GM19023 (cell line): ENCODE results near the gene TMEM43.
A peak's percentile ranks its signal among the peaks of the same experiment; 100 is the strongest.

Experiments
- ATAC-seq: cut with Tn5 transposase; IDR thresholded peaks from one replicate; pipeline ENCODE4 v1.9.1; 2021; ENCODE audit warnings: mild to moderate bottlenecking, moderate library complexity; ENCODE audit not compliant: unreplicated experiment

TMEM43 gene

DNA sequence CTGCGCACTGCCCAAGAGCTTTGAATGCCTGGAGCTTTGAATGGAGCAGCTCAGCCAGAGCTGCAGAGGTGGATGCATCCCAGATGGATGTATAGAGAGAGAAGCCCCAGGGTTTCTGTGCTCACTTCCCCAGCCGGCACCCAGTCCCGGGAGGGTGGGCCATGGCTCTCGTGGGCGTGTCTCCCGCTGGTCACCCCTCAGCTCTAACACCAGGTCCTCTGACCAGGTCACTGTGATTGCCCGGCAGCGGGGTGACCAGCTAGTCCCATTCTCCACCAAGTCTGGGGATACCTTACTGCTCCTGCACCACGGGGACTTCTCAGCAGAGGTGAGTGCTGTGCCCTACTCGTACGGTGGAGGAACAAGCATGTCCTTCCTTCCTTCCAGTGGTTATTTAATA lies 10.7 kb downstream of the TMEM43 start:
- ATAC-seq: no peak

DNA sequence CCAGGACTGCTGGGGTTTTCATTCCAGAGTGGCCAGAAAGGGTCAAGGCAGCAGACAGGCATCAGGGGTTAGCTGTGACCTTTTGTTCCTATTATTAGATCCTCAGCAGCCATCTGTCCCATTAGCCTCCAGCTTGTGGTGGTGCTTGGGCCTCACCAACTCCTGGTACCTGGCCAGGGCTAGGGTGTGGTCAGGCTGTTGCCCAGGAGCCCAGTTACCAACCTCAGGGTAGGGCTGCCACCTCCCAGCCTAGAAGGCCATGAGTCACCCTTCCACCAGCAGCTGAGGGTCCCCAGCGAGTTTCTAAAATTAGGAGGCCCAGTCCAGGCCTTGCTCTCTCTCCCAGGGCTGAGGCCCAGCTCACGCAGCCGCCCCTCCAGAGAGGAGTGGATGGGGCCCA lies 12.2 kb downstream of the TMEM43 start:
- ATAC-seq: no peak

DNA sequence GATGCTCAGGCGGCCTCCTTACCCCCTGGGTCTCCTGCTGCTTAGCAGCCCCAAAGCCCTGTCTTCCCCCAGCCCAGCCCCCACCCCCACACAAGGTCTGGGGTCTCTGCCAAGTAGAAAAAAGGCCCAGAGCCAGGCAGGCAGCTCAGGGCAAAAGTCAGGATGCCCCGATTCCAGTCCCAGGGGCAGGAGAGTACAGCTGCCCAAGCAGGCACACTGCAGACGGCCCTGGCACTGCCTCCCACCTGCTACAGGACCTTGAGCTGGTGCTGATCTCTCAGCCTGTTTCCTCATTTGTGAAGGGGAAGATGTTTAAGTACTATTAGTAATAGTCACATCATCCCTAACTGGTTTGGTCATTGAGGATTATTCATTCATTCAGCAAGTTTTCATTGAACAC lies 12.6 kb downstream of the TMEM43 start:
- no peak for ATAC-seq

DNA sequence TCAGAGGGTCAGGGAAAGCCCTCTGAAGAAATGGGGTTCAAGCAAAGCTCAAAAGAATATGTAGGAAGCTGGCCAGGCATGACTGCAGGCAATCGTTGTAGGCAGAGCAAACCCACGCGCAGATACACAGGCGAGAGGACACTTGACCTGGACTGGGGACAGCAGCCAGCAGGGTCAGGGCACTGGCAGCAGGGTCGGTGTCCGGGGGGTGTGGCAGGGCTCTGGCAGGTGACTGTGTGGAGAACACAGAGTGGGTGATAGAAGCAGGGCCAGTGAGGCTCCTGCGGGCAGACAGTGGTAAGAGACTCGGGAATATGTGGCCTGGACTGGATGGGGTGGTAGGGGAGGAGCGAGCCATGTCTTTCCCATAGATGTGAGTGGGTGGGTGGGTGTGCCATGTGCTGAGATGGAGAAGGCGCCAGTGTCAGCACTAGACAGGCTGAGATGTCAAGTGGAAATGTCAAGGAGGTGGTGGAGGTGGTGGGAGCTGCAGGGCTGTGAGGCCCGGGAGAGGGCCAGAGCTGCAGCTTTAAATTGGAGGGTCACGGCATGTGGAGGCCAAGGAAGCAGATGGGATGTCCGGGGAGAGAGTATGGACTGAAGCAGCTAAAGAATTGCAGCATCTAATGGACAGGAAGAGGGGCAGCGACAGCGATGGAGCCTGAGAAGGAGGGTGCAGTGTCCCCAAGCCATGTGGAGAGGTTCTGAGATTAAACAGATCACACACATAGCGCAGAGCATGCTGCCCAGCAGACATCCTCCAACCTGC lies 13.4 kb downstream of the TMEM43 start:
- ATAC-seq: no peak

DNA sequence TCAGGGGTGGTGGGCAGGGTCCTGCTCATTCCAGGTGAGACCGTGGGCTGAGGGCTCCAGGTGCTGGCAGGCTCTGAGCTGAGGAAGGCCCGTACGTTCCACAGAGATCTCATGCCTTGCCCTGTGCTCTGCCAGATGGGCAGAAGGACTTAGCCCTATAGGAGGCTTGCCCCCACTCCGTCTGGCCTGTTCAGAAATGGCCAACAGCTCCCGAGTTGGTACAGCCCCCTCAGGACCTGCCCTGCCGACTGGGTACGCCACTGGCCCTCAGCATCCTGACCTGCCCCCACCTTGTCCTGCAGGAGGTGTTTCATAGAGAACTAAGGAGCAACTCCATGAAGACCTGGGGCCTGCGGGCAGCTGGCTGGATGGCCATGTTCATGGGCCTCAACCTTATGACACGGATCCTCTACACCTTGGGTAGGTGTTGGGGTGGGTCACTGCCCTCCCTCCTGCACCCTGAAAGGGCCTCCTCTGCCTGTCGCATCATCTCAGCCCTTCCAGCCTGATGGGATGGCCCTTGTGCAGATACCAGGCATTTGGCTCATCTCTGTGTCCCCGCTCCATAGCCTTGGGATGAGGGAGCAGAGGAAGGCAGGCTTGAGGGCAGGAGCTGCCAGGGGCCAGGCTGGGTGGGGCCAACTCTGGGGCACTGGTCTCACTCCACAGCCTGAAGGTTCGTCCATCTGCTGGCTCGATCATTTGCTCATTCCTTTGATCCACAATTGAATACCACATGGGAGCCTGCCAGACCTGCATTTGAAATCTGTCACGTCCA lies 14.2 kb downstream of the TMEM43 start:
- ATAC-seq: no peak

DNA sequence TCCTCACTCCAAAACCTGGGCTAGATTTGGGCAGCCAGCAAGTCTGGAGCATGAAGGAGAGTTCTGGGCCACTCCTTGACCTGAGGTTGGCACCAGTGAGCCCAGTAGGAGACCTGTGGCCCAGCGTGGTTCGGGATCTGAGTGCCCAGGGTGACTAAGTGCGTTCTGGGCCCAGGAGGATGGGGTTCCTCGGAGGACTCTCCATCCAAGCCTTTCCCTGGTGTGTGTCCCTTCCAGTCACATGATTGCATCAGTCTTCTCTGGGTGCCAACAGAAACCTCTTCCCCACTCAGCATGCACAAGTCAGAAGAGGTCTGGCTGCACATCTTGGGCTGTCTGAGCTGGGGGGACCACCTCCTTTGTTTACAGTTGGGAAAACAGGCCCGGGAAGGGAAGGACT lies 14.9 kb downstream of the TMEM43 start:
- ATAC-seq: no peak

DNA sequence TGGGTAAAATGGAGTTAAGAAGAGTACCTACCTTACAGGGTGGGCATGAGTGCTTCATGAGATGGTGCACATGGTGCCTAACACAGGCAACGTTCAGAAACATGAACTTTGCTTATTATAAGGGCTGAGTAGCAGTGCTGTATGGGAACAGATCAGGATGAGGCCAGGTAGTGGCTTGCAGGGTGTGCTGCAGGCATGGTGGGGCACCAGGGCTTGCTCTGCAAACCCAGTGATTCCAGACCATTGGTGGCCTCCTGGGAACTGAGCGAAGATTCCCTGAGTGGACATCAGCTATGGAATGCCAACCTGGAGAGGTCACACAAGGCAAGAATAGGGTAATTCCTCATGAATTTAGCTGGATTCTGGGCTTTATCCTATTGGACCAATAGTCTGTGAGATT lies 15.8 kb downstream of the TMEM43 start:
- no peak for ATAC-seq

DNA sequence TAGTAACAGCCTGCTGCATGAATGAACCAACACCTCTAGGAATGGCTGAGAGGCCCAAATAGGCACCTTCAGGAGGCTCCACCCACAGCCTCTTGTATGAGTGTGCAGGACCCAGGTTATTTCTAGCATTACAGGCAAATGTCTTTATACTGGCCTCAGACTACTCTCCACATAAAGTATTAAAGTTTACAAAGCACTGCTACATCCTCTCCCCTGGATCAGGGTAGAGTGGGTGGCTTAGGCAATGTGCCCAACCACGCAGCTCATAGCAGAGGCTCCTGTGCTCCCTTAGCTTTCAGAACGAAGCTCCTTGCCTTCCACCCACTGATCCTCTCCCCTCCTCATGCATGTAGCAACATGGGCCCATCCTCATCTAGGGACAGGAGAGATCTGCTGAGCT lies 16.3 kb downstream of the TMEM43 start:
- no peak for ATAC-seq

DNA sequence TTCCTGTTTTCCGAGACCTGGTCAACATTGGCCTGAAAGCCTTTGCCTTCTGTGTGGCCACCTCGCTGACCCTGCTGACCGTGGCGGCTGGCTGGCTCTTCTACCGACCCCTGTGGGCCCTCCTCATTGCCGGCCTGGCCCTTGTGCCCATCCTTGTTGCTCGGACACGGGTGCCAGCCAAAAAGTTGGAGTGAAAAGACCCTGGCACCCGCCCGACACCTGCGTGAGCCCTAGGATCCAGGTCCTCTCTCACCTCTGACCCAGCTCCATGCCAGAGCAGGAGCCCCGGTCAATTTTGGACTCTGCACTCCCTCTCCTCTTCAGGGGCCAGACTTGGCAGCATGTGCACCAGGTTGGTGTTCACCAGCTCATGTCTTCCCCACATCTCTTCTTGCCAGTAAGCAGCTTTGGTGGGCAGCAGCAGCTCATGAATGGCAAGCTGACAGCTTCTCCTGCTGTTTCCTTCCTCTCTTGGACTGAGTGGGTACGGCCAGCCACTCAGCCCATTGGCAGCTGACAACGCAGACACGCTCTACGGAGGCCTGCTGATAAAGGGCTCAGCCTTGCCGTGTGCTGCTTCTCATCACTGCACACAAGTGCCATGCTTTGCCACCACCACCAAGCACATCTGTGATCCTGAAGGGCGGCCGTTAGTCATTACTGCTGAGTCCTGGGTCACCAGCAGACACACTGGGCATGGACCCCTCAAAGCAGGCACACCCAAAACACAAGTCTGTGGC lies 16.9 kb downstream of the TMEM43 start:
- ATAC-seq: no peak

DNA sequence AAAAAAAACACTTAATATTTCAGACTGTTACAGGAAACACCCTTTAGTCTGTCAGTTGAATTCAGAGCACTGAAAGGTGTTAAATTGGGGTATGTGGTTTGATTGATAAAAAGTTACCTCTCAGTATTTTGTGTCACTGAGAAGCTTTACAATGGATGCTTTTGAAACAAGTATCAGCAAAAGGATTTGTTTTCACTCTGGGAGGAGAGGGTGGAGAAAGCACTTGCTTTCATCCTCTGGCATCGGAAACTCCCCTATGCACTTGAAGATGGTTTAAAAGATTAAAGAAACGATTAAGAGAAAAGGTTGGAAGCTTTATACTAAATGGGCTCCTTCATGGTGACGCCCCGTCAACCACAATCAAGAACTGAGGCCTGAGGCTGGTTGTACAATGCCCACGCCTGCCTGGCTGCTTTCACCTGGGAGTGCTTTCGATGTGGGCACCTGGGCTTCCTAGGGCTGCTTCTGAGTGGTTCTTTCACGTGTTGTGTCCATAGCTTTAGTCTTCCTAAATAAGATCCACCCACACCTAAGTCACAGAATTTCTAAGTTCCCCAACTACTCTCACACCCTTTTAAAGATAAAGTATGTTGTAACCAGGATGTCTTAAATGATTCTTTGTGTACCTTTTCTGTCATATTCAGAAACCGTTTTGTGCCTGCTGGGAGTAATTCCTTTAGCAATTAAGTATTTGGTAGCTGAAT lies 17.9 kb downstream of the TMEM43 start:
- ATAC-seq: no peak

DNA sequence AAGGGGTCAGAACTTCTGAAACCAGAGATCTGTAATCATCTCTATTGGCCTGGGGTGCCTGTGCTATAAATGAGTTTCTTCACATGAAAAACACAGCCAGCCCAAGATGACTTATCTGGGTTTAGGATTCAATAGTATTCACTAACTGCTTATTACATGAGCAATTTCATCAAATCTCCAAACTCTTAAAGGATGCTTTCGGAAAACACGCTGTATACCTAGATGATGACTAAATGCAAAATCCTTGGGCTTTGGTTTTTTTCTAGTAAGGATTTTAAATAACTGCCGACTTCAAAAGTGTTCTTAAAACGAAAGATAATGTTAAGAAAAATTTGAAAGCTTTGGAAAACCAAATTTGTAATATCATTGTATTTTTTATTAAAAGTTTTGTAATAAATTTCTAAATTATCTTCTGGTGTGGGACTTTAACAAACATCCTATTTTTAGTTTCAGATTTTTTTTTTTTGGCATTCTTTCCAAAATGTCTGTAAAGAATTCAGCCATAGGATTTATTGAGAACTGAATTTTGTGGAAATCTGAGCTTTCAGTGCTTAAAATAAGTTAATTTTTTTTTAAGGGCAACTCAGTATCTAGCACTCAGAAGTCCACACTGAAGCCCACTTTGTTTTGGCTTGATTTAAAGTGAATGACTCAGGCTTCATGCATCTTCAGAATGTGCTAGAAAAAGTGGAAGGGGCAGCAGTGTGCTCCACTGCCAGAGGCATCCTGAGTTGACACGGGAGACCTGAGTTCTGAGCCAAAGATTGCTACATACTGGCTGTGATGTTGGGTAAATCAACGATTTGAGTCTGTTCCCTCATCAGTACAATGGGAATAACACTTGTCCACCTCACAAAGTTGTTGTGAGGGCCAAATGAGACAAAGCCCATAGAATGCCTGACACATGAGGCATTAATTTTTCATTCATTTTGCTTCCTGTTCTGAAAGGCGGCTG lies 18.7 kb downstream of the TMEM43 start:
- ATAC-seq: no peak

DNA sequence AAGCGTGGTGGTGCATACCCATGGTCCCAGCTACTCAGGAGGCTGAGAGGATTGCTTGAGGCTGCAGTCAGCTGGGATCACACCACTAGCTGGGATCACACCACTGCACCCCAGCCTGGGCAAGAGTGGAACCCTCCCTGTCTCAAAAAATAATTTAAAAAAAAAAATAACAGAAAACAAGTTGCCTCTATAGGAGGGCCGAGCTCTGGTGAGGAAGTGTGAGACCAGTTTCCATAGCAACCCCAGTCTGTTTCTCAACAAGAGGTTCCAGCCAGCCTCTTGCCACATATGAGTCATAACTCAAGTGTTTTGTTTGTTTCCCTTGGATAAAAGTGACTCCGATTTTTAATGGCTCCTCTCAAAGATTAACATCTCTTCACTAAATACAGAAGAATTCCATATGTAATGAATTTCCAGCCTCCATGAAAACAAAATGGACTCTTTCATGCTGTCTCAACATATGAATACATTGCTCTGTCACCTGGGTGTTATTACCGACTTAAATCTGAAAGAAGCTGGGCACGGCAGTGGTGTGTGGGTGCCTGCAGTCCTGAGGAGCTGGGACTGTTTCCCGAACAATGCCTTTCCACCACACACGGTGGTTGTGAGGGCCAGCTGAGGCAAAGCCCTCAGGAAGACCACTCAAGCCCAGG lies 19.7 kb downstream of the TMEM43 start:
- peak; percentile 93 for ATAC-seq

DNA sequence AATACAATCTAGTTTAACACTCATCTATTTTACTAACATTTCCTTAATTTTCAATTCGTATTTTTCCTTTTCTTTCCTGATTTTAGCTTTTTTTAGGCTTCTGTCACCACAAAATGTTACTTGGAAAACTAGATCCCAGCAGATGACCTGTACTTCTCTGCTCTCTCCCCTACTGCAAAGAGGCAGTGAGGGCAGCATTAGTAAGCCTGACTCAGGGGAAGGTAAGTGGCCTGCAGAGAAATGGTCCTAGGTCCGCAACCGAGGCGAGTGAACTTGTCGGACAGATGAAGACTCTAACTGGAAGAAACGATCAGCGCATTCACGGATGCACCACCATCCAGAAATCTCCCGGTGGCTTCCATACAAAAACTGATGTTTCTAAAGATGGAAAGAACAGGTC lies 20.4 kb downstream of the TMEM43 start:
- no peak for ATAC-seq

DNA sequence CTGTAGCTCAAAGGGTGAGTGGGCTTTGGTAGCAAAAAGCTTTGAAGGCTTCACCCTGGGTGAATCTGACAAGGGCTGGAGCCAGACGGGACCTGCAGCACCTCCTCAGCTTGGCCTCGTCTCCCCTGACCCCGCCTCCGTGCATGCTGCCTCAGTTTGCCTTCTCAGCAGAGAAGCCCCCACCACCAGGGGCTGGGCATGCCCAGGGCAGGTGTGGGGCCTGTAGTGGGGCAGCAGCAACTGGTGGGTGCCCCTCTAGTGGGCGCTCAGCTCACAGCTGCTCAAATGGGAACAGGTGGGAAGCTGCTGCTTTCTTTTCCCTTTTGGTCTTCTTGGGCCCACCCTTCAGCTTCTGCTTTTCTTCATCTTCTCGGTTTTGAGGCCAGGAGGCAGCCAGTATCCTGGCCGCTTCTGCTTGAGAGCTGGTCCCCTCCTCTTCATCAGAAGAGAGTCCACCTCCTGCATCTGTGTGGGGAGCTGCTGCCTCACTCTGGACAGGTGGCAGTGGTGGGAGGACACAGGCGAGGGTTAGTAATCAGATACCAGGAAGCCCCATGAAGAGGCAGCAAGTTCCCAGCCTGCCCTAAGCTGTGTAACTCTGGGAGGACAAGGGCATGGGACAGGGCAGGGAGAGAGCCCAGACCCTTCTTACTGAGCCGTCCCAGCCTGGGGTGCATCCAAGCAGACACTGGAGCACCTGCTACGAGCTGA lies 21.0 kb downstream of the TMEM43 start:
- ATAC-seq: no peak

DNA sequence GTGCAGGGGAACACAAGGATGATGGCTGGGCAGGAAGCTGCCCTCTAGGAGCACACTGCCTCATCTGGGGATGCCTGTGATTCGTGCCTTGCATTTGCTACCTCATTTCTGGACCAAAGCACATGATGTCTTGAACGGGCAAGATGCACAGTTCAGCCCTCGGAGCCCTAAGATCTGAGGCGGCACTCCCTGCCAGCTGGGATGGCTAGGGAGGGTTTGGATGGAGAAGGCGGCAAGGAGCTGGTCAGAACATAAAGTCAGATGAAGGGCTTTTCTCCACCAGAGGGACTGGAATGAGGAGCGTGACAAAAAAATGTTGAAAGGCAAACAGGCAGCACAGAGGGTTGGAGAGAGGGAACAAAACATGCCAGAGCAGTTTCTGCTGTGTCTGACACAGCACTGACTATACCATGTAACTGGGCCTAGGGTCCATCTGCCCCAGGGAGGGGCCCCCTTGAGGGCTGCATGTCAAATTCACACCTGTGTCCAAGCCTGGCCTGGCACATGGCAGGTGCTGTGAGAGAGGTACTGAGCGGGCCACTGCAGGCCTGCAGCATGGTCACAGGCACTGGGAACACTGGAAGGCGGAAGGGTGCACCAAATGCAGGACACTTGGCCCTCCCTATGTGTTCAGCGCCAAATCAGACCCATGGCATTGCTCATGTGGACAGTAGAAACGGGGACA lies 21.7 kb downstream of the TMEM43 start:
- ATAC-seq: no peak

DNA sequence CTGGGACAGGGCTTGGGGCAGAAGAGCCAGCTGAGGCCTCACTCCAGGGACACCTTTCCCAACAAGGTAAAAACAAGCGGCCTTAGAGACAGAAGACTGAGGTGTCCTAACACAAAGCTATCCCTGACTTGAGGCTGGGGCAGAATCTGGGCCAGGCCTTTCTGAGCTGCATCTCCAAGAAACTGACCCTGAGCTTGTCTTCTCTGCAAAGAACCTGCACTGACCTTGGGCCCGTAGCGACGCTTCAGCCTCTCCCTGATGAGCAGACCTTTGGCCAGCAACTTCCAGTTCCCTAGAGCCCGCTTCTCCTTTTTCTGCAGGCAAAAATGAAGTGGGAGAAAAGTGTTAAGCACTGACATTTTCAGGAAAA lies 22.2 kb downstream of the TMEM43 start:
- no peak for ATAC-seq

DNA sequence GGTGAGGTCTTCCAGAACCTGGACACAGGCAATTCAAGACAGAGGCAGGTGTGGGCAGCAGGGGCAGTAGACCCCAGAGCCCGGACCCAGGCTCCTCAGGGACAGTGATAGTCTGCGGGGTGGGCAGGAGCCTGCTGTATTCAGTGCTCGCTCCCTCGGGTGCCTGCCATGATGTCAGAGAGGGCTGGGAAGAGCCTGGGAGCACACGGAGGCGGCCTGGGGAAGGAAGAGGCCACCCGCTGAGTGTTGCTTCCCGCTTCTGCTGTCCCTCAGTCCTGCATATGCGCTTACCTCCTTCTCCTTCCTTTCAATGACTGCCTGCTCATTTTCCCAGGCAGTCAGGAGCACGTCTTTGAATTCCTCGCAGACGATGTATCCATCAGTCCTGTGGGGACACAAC lies 22.8 kb downstream of the TMEM43 start:
- ATAC-seq: no peak
